ENCODE data around the gene PLXNA4. TPM values are rescaled to one million over a fixed set of nuclear protein-coding genes. Genes with fewer than 3 reads are reported as not detected.

The PLXNA4 gene
- total RNA-seq, 4 donors from 2014 or later, result 5.1 to 7.0 (median 5.3) TPM

GRCh38 chr7:132228240-132228639, 348.0 kb downstream of the PLXNA4 start:
- 94 to 95% methylated on average over 14 of the region's 14 CpGs for WGBS, 2 donors
- no peak overlapping the region for H3K4me3 ChIP-seq (ENCODE audit: low read depth, poor library complexity, severe bottlenecking)
- TF ChIP-seq CTCF (IDR thresholded peaks at IDR 0.05), result no peak
- no peak for TF ChIP-seq POLR2A (IDR thresholded peaks at IDR 0.05)
- no peak for DNase-seq (ENCODE audit: low spot score in 2 of 2)
- intact Hi-C loops (cut with DNase I; ENCODE audit: low total_unique reads), result no loop called here

- 70 to 74% methylated on average over 3 of the region's 3 CpGs for WGBS, 2 donors
- no peak overlapping the region for H3K4me3 ChIP-seq (ENCODE audit: low read depth, poor library complexity, severe bottlenecking)
Observed at GRCh38 chr7:132226957-132227290, 349.3 kb downstream of the PLXNA4 start.

GRCh38 chr7:132226046-132226956, 350.0 kb downstream of the PLXNA4 start:
- intact Hi-C loops (cut with DNase I; ENCODE audit: low total_unique reads), result no loop called here
- no peak for DNase-seq (ENCODE audit: low spot score in 2 of 2)
- TF ChIP-seq CTCF (IDR thresholded peaks at IDR 0.05), result no peak
- TF ChIP-seq POLR2A (IDR thresholded peaks at IDR 0.05), result no peak

More at GRCh38 chr7:132226957-132227290, 349.3 kb downstream of the PLXNA4 start:
- intact Hi-C loops (cut with DNase I; ENCODE audit: low total_unique reads), result no loop called here
- DNase-seq (ENCODE audit: low spot score in 2 of 2), result no peak
- no peak for TF ChIP-seq CTCF (IDR thresholded peaks at IDR 0.05)
- TF ChIP-seq POLR2A (IDR thresholded peaks at IDR 0.05), result no peak

GRCh38 chr7:132225216-132226030, 350.8 kb downstream of the PLXNA4 start:
- intact Hi-C loops (cut with DNase I; ENCODE audit: low total_unique reads), result no loop called here
- no peak for TF ChIP-seq CTCF (IDR thresholded peaks at IDR 0.05)
- no peak for TF ChIP-seq POLR2A (IDR thresholded peaks at IDR 0.05)
- no peak overlapping the region for H3K4me3 ChIP-seq (ENCODE audit: low read depth, poor library complexity, severe bottlenecking)
- WGBS, 2 donors, result 54 to 71% methylated on average over 8 of the region's 8 CpGs
- DNase-seq (ENCODE audit: low spot score in 2 of 2), result no peak

More at GRCh38 chr7:132226046-132226956, 350.0 kb downstream of the PLXNA4 start:
- no peak overlapping the region for H3K4me3 ChIP-seq (ENCODE audit: low read depth, poor library complexity, severe bottlenecking)
- 76 to 83% methylated on average over 11 of the region's 11 CpGs for WGBS, 2 donors

GRCh38 chr7:132221356-132221755, 354.9 kb downstream of the PLXNA4 start:
- intact Hi-C loops (cut with DNase I; ENCODE audit: low total_unique reads), result no loop called here
- TF ChIP-seq CTCF (IDR thresholded peaks at IDR 0.05), result no peak
- no peak for TF ChIP-seq POLR2A (IDR thresholded peaks at IDR 0.05)
- DNase-seq (ENCODE audit: low spot score in 2 of 2), result no peak
- H3K4me3 ChIP-seq (ENCODE audit: low read depth, poor library complexity, severe bottlenecking), result no peak overlapping the region

Measured in lower leg skin (tissue), 4 donors.